ENCODE results near the gene BTBD9.

DNA sequence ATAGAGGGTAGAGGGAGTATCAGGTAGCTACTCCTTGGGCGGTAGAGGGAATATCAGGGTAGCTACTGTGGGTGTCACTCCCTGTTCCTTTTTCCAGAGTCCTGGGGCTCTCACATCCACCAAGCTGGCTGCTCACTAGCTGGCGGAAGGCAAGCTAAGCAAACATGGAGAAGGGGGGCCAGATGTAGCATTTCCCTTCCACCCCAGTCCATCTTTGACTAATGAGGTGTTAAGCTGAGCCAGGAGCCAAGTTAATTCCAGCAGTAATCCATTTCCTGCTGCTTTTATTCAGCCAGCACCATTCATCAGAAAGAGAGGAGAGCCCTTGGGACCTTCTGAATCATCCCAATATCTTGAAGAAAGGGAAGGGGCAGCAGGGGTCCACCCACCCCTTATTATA, 490.2 kb downstream of the BTBD9 start:
- TF ChIP-seq, protein P1, sequence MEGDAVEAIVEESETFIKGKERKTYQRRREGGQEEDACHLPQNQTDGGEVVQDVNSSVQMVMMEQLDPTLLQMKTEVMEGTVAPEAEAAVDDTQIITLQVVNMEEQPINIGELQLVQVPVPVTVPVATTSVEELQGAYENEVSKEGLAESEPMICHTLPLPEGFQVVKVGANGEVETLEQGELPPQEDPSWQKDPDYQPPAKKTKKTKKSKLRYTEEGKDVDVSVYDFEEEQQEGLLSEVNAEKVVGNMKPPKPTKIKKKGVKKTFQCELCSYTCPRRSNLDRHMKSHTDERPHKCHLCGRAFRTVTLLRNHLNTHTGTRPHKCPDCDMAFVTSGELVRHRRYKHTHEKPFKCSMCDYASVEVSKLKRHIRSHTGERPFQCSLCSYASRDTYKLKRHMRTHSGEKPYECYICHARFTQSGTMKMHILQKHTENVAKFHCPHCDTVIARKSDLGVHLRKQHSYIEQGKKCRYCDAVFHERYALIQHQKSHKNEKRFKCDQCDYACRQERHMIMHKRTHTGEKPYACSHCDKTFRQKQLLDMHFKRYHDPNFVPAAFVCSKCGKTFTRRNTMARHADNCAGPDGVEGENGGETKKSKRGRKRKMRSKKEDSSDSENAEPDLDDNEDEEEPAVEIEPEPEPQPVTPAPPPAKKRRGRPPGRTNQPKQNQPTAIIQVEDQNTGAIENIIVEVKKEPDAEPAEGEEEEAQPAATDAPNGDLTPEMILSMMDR (IDR thresholded peaks at IDR 0.05; ENCODE audit: low read depth, low read length, poor library complexity, severe bottlenecking): no peak
- TF ChIP-seq EZH2phosphoT487 (IDR thresholded peaks at IDR 0.05; ENCODE audit: borderline replicate concordance, low read length): no peak

All from DOHH2 (cell line).